HK-2 (cell line): Measurements from ENCODE around the gene CENPU.
"Not testable (repeated sequence)": the region's sequence is repeated elsewhere in the genome, so short reads cannot be mapped to it uniquely, and the experiment has no call there.

Experiments used
- DNase-seq: peaks from one replicate; pipeline ENCODE4 v3.0.0-alpha.2; 2018; ENCODE audit not compliant: unreplicated experiment

The CENPU gene

DNA sequence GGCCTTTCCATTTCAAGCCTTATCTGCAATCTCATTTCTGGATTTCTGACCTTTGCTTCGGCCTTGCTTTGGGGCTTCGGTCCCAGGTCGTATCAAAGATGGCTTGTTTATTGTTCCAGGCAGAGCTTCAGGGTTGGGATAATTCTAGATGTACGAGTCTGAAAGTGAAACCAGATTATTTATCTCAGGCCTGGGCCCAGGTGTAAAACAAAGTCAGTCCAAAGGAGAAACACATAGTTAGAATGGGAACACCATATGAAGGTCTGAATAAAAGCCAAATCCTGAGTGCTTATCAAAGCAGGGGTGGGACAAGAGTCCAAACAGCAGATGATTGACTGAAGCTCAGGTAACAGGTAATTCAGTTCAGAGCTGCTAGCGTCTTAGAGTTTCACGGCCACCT lies 67.2 kb downstream of the CENPU start:
- no peak for DNase-seq

DNA sequence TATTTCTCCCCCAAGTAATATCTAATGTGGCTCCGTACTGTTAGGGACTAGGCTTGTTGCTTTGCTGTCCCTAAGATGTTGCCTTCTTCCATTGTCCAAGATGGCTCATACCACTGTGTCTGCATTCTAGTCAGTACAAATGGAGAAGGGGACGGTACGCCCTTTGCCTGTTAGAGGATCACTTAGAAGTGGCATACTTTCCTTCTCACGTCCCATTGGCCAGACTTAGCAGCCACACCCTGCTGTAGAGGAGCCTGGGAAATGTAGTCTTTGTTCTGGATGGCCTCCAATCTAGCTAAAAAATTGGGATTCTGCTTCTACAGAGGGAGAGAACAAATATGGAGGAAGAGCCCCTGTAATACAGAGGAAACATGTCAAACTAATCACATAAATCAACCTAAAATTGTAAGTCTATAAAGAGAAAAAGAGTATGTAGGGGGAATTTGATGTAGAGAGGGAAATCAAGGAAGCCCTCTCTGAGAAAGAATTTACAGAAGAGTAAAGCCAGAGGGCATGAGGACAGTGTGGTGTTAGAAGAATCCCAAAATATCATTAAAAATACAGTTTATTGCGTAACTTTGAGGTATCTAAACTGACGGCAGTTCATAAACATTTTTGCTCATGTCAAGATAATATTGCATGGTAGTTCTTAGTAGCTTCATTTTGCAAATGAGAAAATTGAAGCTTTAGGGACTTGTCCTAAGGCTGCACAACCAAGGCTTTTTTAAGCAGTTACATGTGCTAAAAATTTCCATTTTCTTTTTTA lies 69.3 kb downstream of the CENPU start:
- no peak for DNase-seq

DNA sequence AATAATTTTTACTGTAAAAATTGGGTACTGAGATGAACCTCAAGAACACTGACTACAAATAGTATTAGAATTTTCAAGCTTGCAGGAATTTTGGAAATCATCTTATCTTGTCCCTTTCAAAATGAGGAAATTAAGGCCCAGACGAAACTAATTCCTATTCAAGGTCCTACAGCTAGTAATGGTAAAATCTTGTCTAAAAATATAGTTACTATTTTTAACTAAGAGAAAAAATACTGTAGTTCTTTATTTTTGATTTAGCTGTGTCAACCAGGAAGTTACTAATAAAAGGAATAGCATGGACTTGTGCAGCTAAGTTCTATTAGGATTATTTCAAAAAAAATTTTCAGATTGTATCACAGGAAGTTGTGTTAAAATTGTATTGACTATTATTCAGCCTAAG lies 71.7 kb downstream of the CENPU start:
- no peak for DNase-seq

- DNase-seq: no peak
These were observed 72.9 kb downstream of the CENPU start for GRCh38 chr4:184660978-184661377.

DNA sequence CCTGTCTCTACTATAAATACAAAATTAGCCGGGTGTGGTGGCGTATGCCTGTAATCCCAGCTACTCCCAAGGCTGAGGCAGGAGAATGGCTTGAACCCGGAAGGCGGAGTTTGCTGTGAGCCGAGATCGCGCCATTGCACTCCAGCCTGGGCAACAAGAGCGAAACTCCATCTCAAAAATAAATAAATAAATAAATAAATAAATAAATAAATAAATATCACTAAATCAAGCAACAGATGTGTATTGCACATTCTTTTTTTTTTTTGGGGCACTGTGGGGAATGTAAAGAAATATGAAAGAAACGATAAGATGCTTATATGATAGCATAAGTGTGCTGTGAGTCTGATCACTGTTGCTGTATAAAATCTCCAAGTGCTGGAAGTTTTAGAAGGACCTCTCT lies 76.1 kb downstream of the CENPU start:
- not testable (repeated sequence) for DNase-seq

GRCh38 chr4:184657144-184657543 lies 76.8 kb downstream of the CENPU start:
- DNase-seq: no peak

DNA sequence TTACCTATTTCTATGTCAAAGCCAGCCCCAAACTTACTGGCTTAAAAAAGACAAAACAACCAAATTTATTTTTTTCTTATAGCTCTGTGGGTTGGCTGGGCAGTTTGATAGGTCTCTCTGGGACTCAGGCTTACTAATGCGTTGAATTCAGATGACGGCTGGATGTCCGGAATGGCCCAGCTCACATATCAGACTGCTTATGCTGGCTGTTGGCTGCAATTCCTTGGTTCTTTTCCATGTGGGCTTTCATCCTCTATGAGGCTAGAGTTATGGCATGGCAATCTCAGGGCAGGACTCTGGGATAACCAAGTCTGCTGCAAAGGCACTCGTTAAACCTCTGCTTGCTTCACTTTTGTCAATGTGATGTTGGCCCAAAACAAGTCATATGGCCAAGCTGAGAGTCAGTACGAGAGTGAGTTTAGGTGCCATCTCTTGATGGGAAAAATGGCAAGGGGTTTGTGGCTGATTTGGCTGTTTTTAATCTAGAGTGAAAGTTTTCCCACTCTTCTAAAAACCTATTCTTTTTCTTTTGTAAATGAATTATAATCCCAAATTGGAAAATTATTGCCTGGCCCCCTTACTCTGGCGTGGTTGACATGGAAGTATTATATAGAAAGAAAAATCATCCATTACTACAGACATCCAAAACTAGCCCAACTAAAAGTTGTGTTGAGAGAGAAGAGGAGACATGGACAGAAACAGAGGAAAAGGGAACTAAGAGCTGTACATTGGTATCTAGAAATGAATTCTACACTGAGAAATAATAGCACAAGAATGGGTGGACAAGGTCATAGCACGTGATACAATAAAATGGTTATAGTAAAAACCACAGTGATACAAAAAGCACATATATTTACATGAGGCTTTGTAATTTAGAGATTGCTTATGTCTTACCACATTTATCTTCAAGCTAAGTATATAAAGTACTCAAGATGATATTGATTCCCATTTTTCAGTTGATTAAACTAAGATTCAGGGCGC lies 77.7 kb downstream of the CENPU start:
- DNase-seq: no peak

- DNase-seq: no peak
These were observed 80.2 kb downstream of the CENPU start for GRCh38 chr4:184653650-184654049.

- not testable (repeated sequence) for DNase-seq
These were observed 81.2 kb downstream of the CENPU start for GRCh38 chr4:184652681-184653080.

DNA sequence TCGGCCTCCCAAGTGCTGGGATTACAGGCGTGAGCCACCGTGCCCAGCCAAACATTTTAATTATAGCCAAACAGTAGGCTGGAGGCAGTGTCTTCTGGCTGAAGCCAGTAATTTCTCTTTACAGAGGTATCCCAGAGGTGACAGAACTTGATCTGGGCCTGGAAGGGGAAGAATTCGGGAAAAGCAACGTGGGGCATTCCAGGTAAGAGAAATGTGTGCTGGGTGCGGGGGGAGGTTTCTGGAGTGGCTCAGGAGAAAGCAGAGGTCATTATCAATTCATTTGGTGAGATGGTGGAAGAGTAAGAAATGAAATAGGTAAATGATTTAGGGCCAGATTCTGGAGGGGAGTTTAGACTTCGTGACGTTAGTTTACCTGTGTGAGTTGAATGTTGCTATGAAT lies 82.0 kb downstream of the CENPU start:
- DNase-seq: no peak

DNA sequence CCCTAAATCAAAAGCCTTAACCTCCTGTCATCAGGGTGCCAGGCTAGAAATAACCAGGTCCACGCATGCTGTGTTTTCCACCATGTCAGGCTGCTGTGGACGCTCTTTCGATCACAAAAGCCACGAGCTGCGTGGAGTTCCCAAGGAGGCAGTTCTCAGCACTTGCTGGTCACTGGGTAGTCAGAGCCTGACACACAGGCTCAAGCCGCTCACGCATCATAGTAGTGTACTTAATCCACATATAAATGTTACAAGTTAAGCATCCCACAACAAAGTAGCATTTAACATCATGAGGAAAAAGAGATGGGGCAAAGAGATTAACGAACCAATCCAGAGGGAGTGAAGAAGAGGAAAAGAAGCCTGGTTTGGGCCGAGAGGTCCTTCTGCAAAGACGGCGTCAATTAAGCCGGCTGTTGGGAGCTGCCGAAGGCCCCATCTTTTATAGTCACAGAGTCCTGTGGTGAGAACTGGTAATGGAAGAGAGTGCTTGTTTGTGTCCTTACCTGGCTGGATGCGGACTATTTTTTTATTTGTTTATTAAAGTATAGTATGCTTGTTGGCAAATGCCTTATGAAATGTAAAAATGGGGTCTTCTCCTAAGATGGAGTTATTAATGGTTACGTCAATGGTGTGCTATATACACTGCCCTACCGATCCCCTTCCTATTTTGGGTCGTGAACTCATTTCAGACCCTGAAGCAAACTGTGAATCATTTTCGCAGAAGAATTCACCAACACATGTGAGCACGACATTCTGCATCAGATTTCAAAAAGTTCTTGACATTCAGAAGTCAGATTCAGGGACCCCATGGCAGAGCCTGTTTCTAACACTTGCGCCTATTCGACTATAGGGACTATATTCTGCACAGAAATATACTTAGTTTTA lies 83.7 kb downstream of the CENPU start:
- peak; percentile 49 for DNase-seq

GRCh38 chr4:184649026-184649970 lies 84.6 kb downstream of the CENPU start, which contains the start of the genes CASP3 and PRIMPOL:
Gene CASP3, minus strand, starts transcription at chr4:184649447. Its CDS starts 10,994 bp downstream, at chr4:184638453.
Gene PRIMPOL, plus strand, starts transcription at chr4:184649738. Its CDS starts 7,403 bp downstream, at chr4:184657141.
- DNase-seq: peak; percentile 99

- peak; percentile 61 for DNase-seq
These were observed 85.4 kb downstream of the CENPU start for GRCh38 chr4:184648313-184649025.

GRCh38 chr4:184648054-184648312 lies 85.9 kb downstream of the CENPU start:
- no peak for DNase-seq

DNA sequence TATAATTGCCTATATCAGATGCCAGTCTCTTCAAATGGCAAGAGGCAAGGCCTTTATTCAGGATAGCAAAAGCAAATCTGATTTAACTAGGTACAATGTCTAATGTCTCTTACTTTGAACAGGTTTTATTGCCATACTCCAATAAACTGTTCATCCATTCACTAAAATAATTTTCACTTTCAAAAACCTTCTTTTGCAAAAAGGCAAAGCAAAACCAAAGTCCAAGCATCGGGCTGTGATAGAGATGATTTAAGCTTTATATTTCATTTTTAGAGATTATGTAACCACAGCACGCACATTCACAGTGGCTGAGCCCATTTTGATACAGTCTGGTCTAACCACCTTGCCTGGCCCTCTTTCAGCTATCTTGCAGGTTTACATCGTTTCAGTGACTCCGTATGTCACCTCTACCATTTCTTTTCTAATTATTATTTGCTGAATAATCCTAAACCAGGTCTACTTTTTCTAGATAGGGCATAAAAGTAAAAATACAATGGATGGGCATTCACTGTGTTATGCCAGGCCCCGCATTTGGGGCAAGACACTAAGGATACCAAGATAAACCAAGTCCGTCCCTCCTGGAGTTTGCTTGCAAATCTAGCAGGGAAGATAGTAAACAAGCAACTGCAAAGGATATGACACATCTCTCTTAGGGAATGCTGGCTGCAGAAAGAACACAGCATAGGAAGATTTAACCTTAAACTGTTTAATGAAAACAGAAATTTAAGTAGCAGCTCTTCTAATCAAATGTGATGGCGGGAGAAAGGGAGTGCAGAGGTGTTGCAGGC lies 86.4 kb downstream of the CENPU start:
- no peak for DNase-seq

DNA sequence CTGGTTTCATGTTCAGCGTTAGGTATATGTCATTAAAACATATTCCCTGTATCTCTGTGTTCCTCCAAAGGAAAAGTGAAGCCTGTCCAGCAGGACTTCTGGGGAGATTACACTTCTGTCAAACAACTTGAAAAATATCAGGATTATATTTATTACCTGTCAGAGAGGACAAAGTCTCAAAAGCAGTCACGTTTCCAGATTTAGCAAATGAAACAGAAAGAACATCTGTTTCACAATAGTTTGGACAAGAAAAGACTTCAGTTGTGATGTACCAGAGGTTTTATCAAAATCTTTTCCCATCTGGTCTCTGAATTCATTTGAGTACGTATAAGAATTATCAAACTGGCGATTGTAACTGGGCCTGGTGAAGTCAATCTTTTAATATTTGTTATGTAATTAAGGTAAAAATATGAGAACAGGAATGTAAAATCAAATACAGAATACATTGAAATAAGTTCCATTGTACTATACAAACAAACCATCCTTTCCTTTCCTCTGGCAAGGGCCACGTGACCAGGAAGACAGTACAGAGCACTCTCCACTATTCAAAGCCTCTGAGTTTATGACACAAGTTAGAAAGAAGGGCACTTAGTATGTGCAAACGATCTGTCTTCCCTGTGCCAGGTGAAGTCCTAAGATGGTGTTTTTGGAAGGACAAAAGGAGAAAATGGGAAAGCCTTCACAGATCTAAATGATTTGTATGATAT lies 87.8 kb downstream of the CENPU start:
- DNase-seq: no peak

GRCh38 chr4:184644553-184645307 lies 89.2 kb downstream of the CENPU start:
- DNase-seq: no peak
